NCI-H2227 (cell line): ENCODE measurements around the gene HACE1.
"Not testable (repeated sequence)": the region's sequence is repeated elsewhere in the genome, so short reads cannot be mapped to it uniquely, and the experiment has no call there.

Experiments used
- DNase-seq: peaks from one replicate; lab custom pipeline; 2025; ENCODE audit not compliant: unreplicated experiment; lab: John Stamatoyannopoulos, UW

HACE1 gene

GRCh38 chr6:104859225-104860146 lies at the start of gene HACE1:
Gene HACE1 (minus strand): TSS chr6:104859919. CDS start chr6:104859642, 277 bp downstream.
- DNase-seq = peak; percentile 91

GRCh38 chr6:104908888-104909525 lies 49.3 kb upstream of the HACE1 start:
- no peak for DNase-seq

- no peak for DNase-seq
Observed at GRCh38 chr6:104908031-104908887, 48.5 kb upstream of the HACE1 start.

GRCh38 chr6:104898893-104899292 lies 39.2 kb upstream of the HACE1 start:
- not testable (repeated sequence) for DNase-seq

- DNase-seq = peak; percentile 1
Observed at GRCh38 chr6:104896914-104897313, 37.2 kb upstream of the HACE1 start.

GRCh38 chr6:104888066-104888465 lies 28.3 kb upstream of the HACE1 start:
- DNase-seq = no peak

- DNase-seq = no peak
Observed at GRCh38 chr6:104887350-104887749, 27.6 kb upstream of the HACE1 start.

- DNase-seq = peak; percentile 36
Observed at GRCh38 chr6:104885518-104886043, 25.9 kb upstream of the HACE1 start.

GRCh38 chr6:104884867-104885517 lies 25.3 kb upstream of the HACE1 start:
- peak; percentile 58 for DNase-seq

GRCh38 chr6:104881964-104882668 lies 22.4 kb upstream of the HACE1 start:
- DNase-seq = no peak

GRCh38 chr6:104862456-104862855 lies 2.7 kb upstream of the HACE1 start:
- DNase-seq = no peak

GRCh38 chr6:104860221-104860620 lies 502 bp upstream of the HACE1 start:
- no peak for DNase-seq

- no peak for DNase-seq
Observed at GRCh38 chr6:104858642-104859041, 1.1 kb downstream of the HACE1 start.

GRCh38 chr6:104855507-104855906 lies 4.2 kb downstream of the HACE1 start:
- DNase-seq = no peak

GRCh38 chr6:104847721-104848120 lies 12.0 kb downstream of the HACE1 start:
- DNase-seq = not testable (repeated sequence)

GRCh38 chr6:104843229-104843628 lies 16.5 kb downstream of the HACE1 start:
- DNase-seq = no peak

GRCh38 chr6:104837158-104837557 lies 22.6 kb downstream of the HACE1 start:
- no peak for DNase-seq

GRCh38 chr6:104836479-104837020 lies 23.2 kb downstream of the HACE1 start:
- not testable (repeated sequence) for DNase-seq

GRCh38 chr6:104835782-104836181 lies 23.9 kb downstream of the HACE1 start:
- DNase-seq = no peak
